Kidney epithelial cell (primary cell): Measurements from ENCODE around the gene ATP6V1C2. TPM values are rescaled to one million over a fixed set of nuclear protein-coding genes. Genes with fewer than 3 reads are reported as not detected.
"Not testable (repeated sequence)": the region's sequence is repeated elsewhere in the genome, so short reads cannot be mapped to it uniquely, and the experiment has no call there.

Source experiments
- DNase-seq: peaks from one replicate; pipeline ENCODE4 v3.0.0-alpha.2; 2010; ENCODE audit warnings: low read depth
- H3K27me3 ChIP-seq: 2 replicates; pipeline ENCODE4 v1.6.0; 2011; ENCODE audit warnings: low read length; ENCODE audit not compliant: control insufficient read depth, insufficient read depth
- H3K36me3 ChIP-seq: 2 replicates; pipeline ENCODE4 v1.5.1; 2011; ENCODE audit warnings: low read length; ENCODE audit not compliant: control insufficient read depth, insufficient read depth
- H3K4me3 ChIP-seq: 2 replicates; pipeline ENCODE4 v1.5.1; 2011; ENCODE audit warnings: low read depth, mild to moderate bottlenecking, control low read depth, low read length
- CTCF ChIP-seq: IDR thresholded peaks from 2 replicates; pipeline ENCODE4 v1.5.1; 2011; ENCODE audit warnings: mild to moderate bottlenecking, moderate library complexity, low read length, control low read depth, inconsistent platforms; ENCODE audit not compliant: insufficient read depth, poor library complexity, severe bottlenecking
- total RNA-seq: library from RNA; depleted of rRNA; stranded (reverse); fragments of >200 nt; gene quantifications from 2 replicates; pipeline ENCODE4 v1.2.3, GENCODE V29; 2015

The ATP6V1C2 gene
- total RNA-seq, 1 donor from 2014 or later = 0.04 TPM

- DNase-seq = peak; percentile 70
- H3K4me3 ChIP-seq = peak within 1 kb of the TSS; percentile 71
- no peak for TF ChIP-seq CTCF
- no peaks in the 10 kb centered on the region for H3K27me3 ChIP-seq
- H3K36me3 ChIP-seq = no peaks in the 10 kb centered on the region
These were observed 91.1 kb downstream of the ATP6V1C2 start, which contains the start of gene PDIA6 for GRCh38 chr2:10812362-10813162. TSS of gene PDIA6 (minus strand) at chr2:10812785. CDS start at chr2:10812696, 89 bp downstream.

GRCh38 chr2:10813163-10814138 is 92.0 kb downstream of the ATP6V1C2 start:
- not testable (repeated sequence) for DNase-seq, H3K36me3 ChIP-seq, H3K27me3 ChIP-seq
- H3K4me3 ChIP-seq = peak overlapping the region; percentile 58

- DNase-seq = no peak
- Histone ChIP-seq H3K27me3 (no peaks in the 10 kb centered on the region), H3K36me3 (no peaks in the 10 kb centered on the region), H3K4me3 (no peak overlapping the region)
- TF ChIP-seq CTCF = no peak
These were observed 92.7 kb downstream of the ATP6V1C2 start for GRCh38 chr2:10814142-10814541.

GRCh38 chr2:10814571-10815331 is 93.3 kb downstream of the ATP6V1C2 start:
- Histone ChIP-seq H3K4me3 (no peak overlapping the region), H3K36me3 (no peaks in the 10 kb centered on the region), H3K27me3 (no peaks in the 10 kb centered on the region)
- DNase-seq = no peak
- no peak for TF ChIP-seq CTCF

GRCh38 chr2:10817413-10817812 is 96.0 kb downstream of the ATP6V1C2 start:
- no peak for DNase-seq
- H3K27me3 ChIP-seq = peaks cover 3% of the 10 kb centered on the region
- no peaks in the 10 kb centered on the region for H3K36me3 ChIP-seq
- no peak overlapping the region for H3K4me3 ChIP-seq
- TF ChIP-seq CTCF = peak; percentile 46

GRCh38 chr2:10818305-10818704 is 96.9 kb downstream of the ATP6V1C2 start:
- H3K4me3 ChIP-seq, DNase-seq, H3K27me3 ChIP-seq, H3K36me3 ChIP-seq: not testable (repeated sequence)
